ENCODE data around the gene PCSK6.

Gene PCSK6

GRCh38 chr15:101523560-101523940 is 34.0 kb upstream of the PCSK6 start:
- no peak for DNase-seq (ENCODE audit: low read depth in 1 of 2, low spot score in 1 of 2)

GRCh38 chr15:101522621-101523559 is 33.4 kb upstream of the PCSK6 start:
- no peak for DNase-seq (ENCODE audit: low read depth in 1 of 2, low spot score in 1 of 2)

- no peak for DNase-seq (ENCODE audit: low read depth in 1 of 2, low spot score in 1 of 2)
Observed at GRCh38 chr15:101522091-101522490, 32.6 kb upstream of the PCSK6 start.

GRCh38 chr15:101521591-101521990 is 32.1 kb upstream of the PCSK6 start:
- DNase-seq (ENCODE audit: low read depth in 1 of 2, low spot score in 1 of 2), result no peak

DNA sequence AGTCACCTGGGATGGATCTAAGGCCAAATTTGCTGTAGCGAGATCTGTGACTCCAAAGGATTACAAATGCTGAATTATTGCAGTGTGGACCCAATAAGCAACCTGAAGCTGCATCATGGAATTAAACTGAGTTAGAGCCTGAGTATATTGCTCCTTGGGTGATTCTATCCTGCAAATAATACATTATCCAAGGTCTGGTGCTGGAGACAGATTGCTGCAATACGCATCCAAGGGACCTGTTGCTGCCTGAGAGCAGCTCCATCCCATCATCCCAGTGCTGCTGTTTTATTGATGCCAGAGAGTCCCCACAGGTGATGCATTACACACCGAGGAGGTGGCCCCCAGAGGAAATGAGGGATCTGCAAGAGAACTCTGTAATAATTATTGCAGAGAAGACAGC is 31.6 kb upstream of the PCSK6 start:
- no peak for DNase-seq (ENCODE audit: low read depth in 1 of 2, low spot score in 1 of 2)

- DNase-seq (ENCODE audit: low read depth in 1 of 2, low spot score in 1 of 2), result no peak
Observed at GRCh38 chr15:101520395-101520794, 30.9 kb upstream of the PCSK6 start.

- DNase-seq (ENCODE audit: low read depth in 1 of 2, low spot score in 1 of 2), result no peak
Observed at GRCh38 chr15:101517504-101517903, 28.0 kb upstream of the PCSK6 start.

GRCh38 chr15:101514318-101514717 is 24.8 kb upstream of the PCSK6 start:
- no peak for DNase-seq (ENCODE audit: low read depth in 1 of 2, low spot score in 1 of 2)

DNA sequence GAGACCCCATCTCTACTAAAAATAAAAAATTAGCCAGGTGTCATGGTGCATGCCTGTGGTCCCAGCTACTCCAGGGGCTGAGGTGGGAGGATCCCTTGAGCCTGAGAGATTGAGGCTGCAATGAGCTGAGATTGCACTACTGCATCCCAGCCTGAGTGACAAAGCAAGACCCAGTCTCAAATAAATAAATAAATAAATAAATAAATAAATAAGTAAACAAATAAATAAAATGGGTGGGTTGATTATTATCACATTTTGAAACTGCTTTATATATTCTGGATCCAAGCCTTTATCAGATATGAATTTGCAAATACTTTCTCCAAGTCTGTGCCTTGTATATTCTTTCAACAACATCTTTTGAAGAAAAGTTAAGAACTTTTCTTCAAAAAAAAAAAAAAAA is 22.2 kb upstream of the PCSK6 start:
- DNase-seq (ENCODE audit: low read depth in 1 of 2, low spot score in 1 of 2), result no peak

- DNase-seq (ENCODE audit: low read depth in 1 of 2, low spot score in 1 of 2), result no peak
Observed at GRCh38 chr15:101510212-101511197, 21.0 kb upstream of the PCSK6 start.

DNA sequence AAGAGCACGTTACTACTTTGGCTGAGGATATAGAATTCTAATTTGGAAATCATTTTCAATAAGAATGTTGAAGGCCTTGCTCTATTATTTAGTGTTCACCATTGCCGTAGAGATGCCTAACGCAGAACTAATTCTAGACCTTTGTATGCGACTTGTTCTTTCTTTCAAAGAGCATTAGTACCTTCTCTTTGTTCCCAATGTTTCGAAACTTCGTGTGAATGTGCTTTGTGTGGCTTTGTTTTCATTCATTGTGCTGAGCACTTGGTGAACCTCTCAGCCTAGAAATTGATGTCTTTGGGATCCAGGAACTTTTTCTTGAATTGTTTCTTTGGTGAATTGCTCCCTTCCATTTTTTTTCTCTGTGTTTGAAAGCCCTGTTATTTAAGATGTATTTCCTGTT is 19.8 kb upstream of the PCSK6 start:
- no peak for DNase-seq (ENCODE audit: low read depth in 1 of 2, low spot score in 1 of 2)

DNA sequence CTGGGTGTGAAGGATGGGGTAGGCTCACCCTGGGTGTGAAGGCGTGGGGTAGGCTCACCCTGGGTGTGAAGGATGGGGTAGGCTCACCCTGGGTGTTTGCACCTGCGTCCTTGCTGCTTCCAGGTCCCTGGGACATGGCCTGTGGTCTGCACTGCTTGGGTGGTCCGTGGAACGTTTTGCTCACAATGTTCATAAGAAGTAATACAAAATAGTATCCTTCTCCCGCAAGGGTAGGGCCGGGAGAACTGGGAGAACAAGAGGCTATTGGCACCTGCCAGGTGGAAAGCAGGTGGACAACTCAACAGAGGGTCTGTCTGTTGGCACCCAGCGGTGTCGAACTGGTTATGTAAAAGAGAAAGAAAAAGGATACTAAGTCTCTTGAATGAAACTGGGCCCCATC is 17.0 kb upstream of the PCSK6 start:
- DNase-seq (ENCODE audit: low read depth in 1 of 2, low spot score in 1 of 2), result no peak

DNA sequence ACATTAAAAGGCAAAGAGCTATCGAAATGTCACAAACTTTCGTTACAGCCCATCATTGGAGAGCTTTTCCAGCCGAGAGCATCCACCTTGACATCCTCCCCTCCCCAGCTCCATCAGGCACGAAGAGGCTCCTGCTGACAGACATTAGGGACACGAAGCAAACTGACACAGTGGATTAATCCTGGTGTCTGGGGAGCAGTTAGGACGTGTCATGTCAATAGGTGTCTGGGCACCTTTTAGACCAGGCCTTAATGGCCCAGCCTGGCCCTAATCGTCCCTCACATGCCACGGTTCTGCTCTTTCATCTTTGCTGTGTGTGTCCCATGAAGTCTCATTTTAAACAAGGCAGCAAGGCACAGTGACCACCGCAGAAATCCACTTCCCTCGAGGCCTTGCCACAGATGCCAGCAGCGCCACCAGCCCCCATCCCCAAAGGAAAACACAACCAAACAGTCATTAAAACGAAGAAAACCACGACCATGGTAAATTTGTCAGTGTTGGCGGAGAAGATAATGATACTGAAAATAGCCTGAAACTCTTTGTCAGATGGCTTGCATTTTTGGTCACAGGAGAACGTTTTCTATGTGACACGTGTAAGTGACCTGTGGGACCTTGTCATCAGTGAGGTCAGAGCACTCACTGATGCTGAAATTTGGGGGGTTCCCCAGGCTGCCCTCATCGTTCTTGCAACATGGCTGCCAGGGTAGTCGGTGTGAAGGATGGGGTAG is 16.3 kb upstream of the PCSK6 start:
- DNase-seq (ENCODE audit: low read depth in 1 of 2, low spot score in 1 of 2), result no peak

GRCh38 chr15:101504866-101505609 is 15.5 kb upstream of the PCSK6 start:
- no peak for DNase-seq (ENCODE audit: low read depth in 1 of 2, low spot score in 1 of 2)

DNA sequence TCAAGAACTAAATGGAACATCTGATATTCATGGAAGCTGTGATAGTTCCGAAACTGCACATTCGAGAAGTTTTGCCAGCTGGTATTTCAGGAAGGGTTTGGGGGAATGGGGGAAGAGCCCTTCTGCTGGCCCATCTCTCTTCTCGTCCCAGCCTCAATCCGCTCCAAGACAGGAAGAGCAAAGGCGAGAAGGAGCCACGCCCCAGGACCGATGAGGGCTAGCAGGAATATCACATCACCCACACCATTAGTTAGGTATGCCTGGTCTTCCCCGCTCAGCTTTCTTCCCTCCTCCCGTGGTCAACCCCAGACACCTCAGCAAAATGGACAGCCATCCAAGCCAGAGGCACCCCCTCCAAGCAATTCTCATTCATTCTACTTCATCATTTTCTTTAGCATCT is 14.9 kb upstream of the PCSK6 start:
- no peak for DNase-seq (ENCODE audit: low read depth in 1 of 2, low spot score in 1 of 2)

GRCh38 chr15:101503296-101503599 is 13.7 kb upstream of the PCSK6 start:
- DNase-seq (ENCODE audit: low read depth in 1 of 2, low spot score in 1 of 2), result no peak

GRCh38 chr15:101502572-101503295 is 13.2 kb upstream of the PCSK6 start:
- DNase-seq (ENCODE audit: low read depth in 1 of 2, low spot score in 1 of 2), result no peak

- peak in 1 of 2 donors; percentile 11 for DNase-seq (ENCODE audit: low read depth in 1 of 2, low spot score in 1 of 2)
Observed at GRCh38 chr15:101501703-101502373, 12.3 kb upstream of the PCSK6 start.

DNA sequence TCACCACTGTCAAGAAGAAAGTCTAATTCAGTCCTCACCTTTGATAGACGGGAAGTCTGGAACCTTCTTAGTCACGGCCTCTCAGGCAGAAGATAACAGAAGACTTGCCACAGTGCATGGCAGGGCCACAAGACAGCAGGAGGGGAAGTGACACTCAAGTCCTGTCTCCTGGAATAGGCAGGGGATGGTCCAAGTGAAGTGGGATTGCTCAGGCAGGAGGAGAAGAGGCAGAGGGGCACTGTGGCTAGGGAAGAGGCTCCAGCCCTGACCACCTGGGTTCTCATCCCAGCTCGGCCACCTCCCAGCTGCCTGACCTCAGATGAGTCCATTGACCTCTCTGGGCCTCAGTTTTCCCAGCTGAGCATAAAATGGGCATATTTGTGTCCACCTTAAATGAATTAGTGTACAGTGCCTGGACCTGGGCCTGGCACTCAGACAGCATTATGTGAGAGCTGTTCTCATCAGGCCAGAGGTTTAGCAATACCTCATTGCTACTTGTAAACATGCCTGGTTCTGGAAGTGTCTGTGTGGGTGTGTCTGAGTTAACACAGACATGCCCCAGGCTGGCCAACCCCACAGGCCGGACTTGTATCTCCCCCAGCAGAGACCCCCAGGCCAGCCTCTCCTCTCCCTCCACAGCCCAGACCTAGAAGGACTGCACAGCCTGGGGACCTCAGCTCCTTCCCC is 11.5 kb upstream of the PCSK6 start:
- DNase-seq (ENCODE audit: low read depth in 1 of 2, low spot score in 1 of 2), result no peak

Measured in activated T-helper 1 cell treated with anti-CD3 and anti-CD28 coated beads, Interleukin-2, amount 50 U/mL, for 16 hours (primary cell).